NCI-H345 (cell line): ENCODE measurements around the gene DCN.

Experiments
- DNase-seq: peaks from one replicate; lab custom pipeline; 2025; lab: John Stamatoyannopoulos, UW

Gene DCN

GRCh38 chr12:91186156-91186555, 3.5 kb upstream of the DCN start:
- DNase-seq: no peak

- DNase-seq: no peak
Observed at GRCh38 chr12:91185421-91185820, 2.8 kb upstream of the DCN start.

GRCh38 chr12:91183551-91183950, 934 bp upstream of the DCN start:
- DNase-seq: no peak

- no peak for DNase-seq
Observed at GRCh38 chr12:91180582-91181395, 1.8 kb downstream of the DCN start.

GRCh38 chr12:91179966-91180561, 2.6 kb downstream of the DCN start:
- no peak for DNase-seq

GRCh38 chr12:91179315-91179714, 3.3 kb downstream of the DCN start:
- no peak for DNase-seq

- no peak for DNase-seq
Observed at GRCh38 chr12:91178781-91179180, 3.8 kb downstream of the DCN start.

- no peak for DNase-seq
Observed at GRCh38 chr12:91178139-91178561, 4.5 kb downstream of the DCN start.

GRCh38 chr12:91177381-91177780, 5.2 kb downstream of the DCN start:
- no peak for DNase-seq

- no peak for DNase-seq
Observed at GRCh38 chr12:91176915-91177314, 5.7 kb downstream of the DCN start.

GRCh38 chr12:91176358-91176757, 6.3 kb downstream of the DCN start:
- DNase-seq: no peak

GRCh38 chr12:91173124-91173523, 9.5 kb downstream of the DCN start:
- DNase-seq: no peak

GRCh38 chr12:91172096-91172495, 10.5 kb downstream of the DCN start:
- no peak for DNase-seq

- DNase-seq: no peak
Observed at GRCh38 chr12:91171476-91171875, 11.1 kb downstream of the DCN start.

GRCh38 chr12:91163116-91163515, 19.5 kb downstream of the DCN start:
- DNase-seq: no peak

- DNase-seq: no peak
Observed at GRCh38 chr12:91161009-91161408, 21.6 kb downstream of the DCN start.

- DNase-seq: no peak
Observed at GRCh38 chr12:91155990-91156389, 26.6 kb downstream of the DCN start.

GRCh38 chr12:91154131-91154530, 28.5 kb downstream of the DCN start:
- DNase-seq: no peak

- DNase-seq: no peak
Observed at GRCh38 chr12:91144053-91144452, 38.6 kb downstream of the DCN start.

GRCh38 chr12:91143206-91143605, 39.4 kb downstream of the DCN start:
- DNase-seq: no peak

- DNase-seq: no peak
Observed at GRCh38 chr12:91142221-91142631, 40.4 kb downstream of the DCN start.

- DNase-seq: no peak
Observed at GRCh38 chr12:91140026-91140931, 42.3 kb downstream of the DCN start.

GRCh38 chr12:91139286-91139685, 43.3 kb downstream of the DCN start:
- DNase-seq: no peak
